Tibial nerve (tissue), 4 donors: ENCODE data around the gene TTC39B.

Experiments
- CTCF ChIP-seq, 5 experiments: fragments of 200-600 bp in 3 of 5; fragments of 450-650 bp in 2 of 5; sonication (generic) in 3 of 5; IDR thresholded peaks; one replicate each; pipeline ENCODE4 v1.5.1; 2016 to 2019; ENCODE audit warnings: antibody characterized with exemption in 5 of 5, mild to moderate bottlenecking in 3 of 5, moderate library complexity in 2 of 5
- EP300 ChIP-seq, 2 donors: sonication (generic); formaldehyde crosslinking; IDR thresholded peaks; one replicate each; pipeline ENCODE4 v1.6.1; 2017; ENCODE audit warnings: antibody characterized with exemption in 2 of 2, mild to moderate bottlenecking in 1 of 2

GRCh38 chr9:15161753-15162152 is 145.3 kb downstream of the TTC39B start:
- TF ChIP-seq CTCF (IDR thresholded peaks at IDR 0.05), result no peak
- TF ChIP-seq EP300 (IDR thresholded peaks at IDR 0.05), result no peak
